SIG-M5 (cell line): ENCODE results near the gene PTGIS.

Experiments
- DNase-seq: peaks from one replicate; lab custom pipeline; 2025; lab: John Stamatoyannopoulos, UW

PTGIS gene

DNA sequence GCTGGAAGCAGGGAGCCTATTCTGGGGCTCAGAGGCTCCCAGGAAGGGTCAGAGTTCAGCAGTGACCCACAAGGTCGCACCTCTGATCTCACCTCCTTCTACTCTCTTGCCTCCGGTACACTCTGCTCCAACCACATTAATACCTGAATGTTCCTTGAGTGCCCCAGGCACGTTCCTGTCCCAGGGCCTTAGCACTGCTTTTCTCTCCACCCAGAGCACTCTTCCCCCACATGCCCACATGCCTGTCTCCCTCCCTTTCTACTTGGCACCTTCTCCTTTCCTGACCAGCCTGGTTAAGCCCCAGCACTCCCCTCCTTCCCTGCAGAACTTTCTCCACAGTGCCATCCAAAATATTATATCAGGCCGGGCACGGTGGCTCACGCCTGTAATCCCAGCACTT, 98.9 kb downstream of the PTGIS start:
- no peak for DNase-seq

DNA sequence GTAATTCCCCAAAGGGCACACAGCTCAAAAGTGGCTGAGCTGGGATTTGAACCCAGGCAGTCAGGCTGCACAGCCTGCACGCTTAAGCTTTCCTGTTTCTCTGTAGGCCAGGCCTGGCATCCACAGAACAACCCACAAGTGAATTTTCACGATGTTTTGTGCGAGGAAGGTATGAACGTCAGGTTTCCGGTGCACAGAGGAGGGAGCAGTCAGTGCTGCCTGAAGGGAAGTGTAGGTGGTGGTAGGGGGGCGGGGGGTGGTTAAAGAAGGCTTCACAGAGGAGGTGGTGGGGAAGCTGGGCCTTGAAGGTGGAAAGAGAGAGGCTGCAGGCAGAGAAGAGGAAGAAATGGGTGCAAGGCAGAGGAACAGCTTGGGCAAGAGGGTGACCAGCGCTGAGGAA, 99.5 kb downstream of the PTGIS start:
- no peak for DNase-seq

DNA sequence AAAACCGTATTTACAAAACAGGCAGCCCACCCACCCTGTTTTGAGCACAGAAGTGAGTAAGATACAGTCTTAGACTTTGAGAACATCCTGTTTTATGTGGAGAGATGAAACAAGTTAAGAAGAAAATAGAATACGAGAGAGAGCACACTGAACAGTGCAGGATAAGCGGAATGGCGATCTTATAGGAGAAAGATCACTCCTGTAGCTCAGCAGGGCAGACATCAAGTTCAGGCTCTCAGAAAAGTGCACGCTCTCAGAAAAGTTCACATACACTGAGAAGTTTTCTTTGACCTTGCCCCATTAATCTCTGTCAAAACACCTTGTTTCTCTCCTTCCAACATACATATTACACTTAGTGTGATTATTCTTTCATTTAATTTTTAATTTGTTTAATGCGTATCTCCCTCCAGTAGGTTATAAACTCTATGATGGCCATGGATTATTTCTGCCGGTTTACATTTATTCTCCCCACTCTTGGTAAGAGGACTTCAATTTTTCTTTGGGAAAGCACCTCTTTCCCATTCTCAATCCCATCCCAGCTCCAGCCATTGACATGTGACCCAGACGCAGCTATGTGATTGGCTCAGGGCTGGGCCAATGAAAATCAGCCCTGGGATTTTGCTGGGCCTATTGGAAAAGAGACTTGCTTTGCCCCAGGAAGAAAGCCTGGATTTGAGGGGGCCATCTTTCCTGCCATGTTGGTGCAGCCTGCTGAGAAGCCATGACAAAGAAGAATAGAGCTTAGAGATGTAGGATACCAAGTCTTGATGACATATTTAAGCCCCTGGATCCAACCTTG, 101.6 kb downstream of the PTGIS start:
- no peak for DNase-seq

DNA sequence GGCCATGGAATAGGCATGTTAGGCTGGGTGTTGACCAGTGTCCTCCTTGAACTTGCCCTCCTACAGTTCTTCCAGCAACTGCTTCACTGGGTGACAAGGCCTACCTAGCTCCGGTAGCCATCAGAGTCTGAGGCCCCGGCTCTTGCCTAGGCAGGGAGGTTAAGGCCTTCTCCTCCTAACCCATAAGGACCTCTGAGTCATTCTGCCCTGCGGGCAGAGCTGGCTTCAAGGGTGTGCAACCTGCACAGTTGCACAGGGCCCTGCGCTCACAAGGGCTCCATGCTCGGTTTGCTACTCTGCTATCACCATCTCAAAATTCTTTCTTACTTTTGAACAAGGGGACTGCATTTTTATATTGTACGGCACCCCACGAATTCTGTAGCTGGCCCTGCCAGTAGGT, 103.4 kb downstream of the PTGIS start:
- no peak for DNase-seq

- DNase-seq: no peak
Observed at GRCh38 chr20:49462626-49463025, 105.3 kb downstream of the PTGIS start.

DNA sequence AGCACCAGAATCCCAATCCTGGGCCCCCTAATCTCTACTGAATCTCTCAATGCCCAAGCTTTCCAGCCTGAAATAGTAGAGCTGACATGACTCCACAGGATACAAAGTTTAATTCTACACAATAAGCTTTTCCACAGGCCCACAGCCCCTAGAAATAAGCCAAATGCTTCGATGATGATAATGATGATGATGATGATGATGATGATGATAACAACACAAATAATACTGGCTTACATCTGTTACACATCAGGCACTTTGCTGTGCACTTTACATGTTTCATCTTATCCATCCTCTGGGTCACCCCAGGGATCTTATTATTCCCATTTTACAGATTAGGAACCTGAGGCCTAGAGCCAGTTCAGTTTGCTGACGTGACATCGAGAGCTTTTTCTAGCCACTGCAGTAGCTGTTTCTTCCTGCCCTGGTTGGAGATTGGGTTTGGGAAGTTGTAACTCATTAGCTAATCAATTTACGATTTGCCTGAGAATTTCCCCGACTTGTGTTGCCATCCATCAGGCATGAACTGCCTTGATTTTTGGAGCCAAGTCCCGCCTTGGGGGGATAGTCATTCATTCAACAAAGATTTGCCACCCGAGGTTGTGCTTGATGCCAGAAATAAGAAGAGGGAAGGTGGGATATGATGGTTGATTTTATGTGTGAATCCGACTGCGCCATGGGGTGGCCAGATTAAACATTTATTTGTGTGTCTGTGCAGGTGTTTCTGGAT, 105.9 kb downstream of the PTGIS start:
- DNase-seq: no peak

GRCh38 chr20:49460916-49461315, 107.0 kb downstream of the PTGIS start:
- DNase-seq: no peak

DNA sequence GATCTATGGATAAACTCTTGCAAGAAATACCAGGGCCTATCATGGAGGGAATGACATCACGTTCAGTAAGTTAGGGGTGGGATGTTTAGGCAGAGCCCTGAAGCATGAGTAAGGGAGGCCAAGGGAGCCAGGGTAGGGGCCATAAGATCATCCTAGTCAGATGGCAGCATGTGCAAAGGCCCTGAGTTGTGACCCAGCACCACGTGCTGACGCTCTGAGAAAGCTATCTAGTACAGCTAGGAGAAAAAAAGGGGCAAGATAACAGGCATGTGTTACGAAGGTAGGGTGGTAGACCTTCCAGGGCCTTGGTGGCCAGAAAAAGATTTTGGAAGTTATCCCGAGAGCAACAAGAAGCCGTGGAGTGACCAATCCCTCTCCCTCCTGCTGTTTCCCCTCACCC, 107.8 kb downstream of the PTGIS start:
- DNase-seq: no peak

DNA sequence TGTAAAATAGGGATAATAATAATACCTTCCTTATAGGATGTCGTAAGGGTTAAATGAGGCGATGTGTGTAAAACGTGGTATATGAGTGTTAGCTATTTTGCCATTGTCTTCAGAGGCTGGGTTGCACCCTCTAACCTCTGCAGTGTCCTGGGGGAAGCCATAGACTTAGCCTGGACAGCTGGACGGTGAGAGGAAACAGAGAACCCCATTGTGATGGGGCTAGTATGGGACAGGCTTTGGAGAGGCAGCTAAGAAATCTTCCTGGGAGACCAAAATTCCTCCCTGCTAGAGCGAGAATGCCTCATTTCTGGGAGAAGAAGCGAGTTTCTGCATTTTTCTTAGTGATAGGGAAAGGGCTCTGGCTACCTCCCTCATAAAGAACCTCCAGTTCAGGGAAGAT, 108.3 kb downstream of the PTGIS start:
- DNase-seq: no peak

DNA sequence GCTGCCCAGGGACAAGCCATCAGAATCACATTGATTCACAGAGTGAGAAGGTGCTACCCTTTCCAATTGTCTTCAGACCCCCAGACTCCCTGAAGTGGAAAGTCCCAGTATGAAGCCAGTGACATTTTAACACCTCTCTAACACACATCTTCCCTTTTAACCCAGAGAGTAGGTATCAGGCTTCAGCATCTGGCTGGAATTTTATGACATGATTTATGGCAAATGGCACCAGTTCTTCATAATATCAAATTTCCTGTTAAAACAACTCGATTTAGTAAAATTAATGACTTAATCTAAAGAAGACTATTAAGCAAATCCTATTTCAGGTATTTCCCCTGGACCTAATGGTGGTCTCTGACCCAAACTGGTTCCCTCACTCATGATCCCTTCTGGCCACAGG, 110.5 kb downstream of the PTGIS start:
- no peak for DNase-seq

- no peak for DNase-seq
Observed at GRCh38 chr20:49456646-49457045, 111.3 kb downstream of the PTGIS start.

- DNase-seq: no peak
Observed at GRCh38 chr20:49455691-49456090, 112.2 kb downstream of the PTGIS start.
